ENCODE measurements around the gene RAB38.

The RAB38 gene

GRCh38 chr11:88102598-88102934 lies 72.7 kb downstream of the RAB38 start:
- DNase-seq = no peak

- no peak for DNase-seq
Observed at GRCh38 chr11:88101881-88102597, 73.2 kb downstream of the RAB38 start.

- DNase-seq = no peak
Observed at GRCh38 chr11:88100151-88100550, 75.1 kb downstream of the RAB38 start.

- DNase-seq = no peak
Observed at GRCh38 chr11:88098289-88098688, 77.0 kb downstream of the RAB38 start.

GRCh38 chr11:88089134-88089533 lies 86.1 kb downstream of the RAB38 start:
- no peak for DNase-seq

- DNase-seq = no peak
Observed at GRCh38 chr11:88087337-88087736, 87.9 kb downstream of the RAB38 start.

- no peak for DNase-seq
Observed at GRCh38 chr11:88086297-88086696, 88.9 kb downstream of the RAB38 start.

GRCh38 chr11:88070437-88070836 lies 104.8 kb downstream of the RAB38 start:
- DNase-seq = no peak

- DNase-seq = no peak
Observed at GRCh38 chr11:88068848-88069554, 106.2 kb downstream of the RAB38 start.

- no peak for DNase-seq
Observed at GRCh38 chr11:88066090-88066489, 109.2 kb downstream of the RAB38 start.

GRCh38 chr11:88064097-88064705 lies 111.0 kb downstream of the RAB38 start:
- DNase-seq = peak in 2 of 3 experiments; percentile 38 to 42
